AG08396 (cell line): ENCODE results near the gene CYP2W1.
A peak's percentile ranks its signal among the peaks of the same experiment; 100 is the strongest.

Experiments
- DNase-seq: peaks from one replicate; pipeline ENCODE4 v3.0.0; 2012; ENCODE audit warnings: low spot score, mixed read lengths

CYP2W1 gene

DNA sequence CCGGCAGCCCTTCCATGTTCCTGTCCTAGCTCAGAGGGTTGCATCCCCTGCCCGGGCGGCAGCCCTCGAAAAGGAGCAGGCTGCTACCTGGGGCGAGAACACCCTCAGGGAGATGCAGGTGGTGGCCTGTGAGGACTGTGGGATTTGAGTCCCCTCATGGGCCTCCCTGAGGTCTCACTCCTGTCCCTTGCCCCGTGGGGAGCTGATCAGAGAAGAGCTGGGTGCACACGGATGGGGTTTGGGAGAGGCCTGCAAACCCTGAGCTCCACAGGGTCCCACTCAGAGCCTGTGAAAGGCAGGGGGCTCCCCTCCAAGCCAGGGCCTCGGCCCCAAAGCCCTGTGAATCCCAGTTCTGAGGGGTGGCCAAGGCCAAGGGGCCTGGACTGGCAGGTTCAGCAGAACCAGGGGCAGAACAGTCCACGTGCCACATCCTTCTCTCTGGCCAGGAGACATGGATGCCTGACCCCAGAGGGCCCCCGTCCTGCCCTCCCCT is 424 bp upstream of the CYP2W1 start:
- DNase-seq, result no peak

DNA sequence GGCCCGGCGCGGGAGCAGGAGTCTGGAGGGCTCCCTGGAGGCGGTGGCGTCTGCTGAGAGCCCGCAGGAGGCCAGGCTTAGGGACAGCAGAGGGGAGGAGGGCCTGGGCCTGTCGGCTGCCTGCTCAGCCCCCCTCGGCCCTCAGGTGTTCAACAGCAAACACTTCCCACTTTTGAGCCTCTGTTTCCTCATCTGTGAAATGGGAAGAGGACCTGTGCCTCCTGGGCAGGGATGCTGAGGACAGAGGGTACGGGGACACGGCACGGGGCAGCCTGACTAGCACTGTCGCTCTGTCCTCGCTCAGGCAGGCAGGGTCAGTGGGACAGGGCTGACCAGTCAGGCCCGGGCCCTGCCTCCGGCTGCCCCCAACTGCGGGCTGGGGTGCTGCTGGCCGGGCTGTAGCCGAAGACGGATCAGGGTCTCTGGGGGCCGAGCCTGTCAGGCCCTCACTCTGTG is 663 bp downstream of the CYP2W1 start:
- no peak for DNase-seq

DNA sequence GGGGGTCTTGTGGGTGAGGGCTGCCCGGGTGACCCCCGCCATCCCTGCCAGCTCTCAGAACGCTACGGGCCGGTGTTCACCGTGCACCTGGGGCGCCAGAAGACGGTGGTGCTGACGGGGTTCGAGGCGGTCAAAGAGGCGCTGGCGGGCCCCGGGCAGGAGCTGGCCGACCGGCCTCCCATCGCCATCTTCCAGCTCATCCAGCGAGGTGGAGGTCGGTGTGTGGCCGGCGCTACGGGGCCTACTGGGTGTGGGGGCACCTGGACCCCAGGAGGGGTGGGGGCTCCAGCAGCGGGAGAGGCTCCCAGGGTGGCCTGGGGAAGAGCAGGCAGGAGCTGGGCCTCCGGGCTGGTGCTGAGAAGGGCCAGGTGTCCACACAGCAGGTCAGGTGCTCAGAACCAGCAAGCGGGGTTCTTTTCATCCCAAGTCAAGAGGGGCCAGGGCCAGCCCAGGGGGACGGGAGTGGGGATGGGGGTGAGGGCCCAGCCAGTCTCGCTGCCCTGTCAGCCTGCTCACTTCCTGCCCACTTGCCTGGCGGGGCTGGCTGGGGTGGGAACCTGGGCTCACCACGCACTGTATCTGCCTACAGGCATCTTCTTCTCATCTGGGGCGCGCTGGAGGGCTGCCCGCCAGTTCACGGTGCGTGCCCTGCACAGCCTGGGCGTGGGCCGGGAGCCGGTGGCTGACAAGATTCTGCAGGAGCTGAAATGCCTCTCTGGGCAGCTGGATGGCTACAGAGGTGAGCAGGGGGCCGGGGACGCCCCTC is 1.6 kb downstream of the CYP2W1 start:
- DNase-seq, result no peak

DNA sequence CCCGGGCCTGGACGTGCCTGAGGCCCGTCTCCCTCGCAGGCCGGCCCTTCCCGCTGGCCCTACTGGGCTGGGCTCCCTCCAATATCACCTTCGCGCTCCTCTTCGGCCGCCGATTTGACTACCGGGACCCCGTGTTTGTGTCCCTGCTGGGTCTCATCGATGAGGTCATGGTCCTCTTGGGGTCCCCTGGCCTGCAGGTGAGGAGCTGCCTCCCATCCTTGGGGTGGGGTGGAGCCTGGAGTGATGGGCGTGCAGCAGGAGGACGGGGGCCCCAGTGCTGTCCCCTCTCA is 2.1 kb downstream of the CYP2W1 start:
- no peak for DNase-seq

DNA sequence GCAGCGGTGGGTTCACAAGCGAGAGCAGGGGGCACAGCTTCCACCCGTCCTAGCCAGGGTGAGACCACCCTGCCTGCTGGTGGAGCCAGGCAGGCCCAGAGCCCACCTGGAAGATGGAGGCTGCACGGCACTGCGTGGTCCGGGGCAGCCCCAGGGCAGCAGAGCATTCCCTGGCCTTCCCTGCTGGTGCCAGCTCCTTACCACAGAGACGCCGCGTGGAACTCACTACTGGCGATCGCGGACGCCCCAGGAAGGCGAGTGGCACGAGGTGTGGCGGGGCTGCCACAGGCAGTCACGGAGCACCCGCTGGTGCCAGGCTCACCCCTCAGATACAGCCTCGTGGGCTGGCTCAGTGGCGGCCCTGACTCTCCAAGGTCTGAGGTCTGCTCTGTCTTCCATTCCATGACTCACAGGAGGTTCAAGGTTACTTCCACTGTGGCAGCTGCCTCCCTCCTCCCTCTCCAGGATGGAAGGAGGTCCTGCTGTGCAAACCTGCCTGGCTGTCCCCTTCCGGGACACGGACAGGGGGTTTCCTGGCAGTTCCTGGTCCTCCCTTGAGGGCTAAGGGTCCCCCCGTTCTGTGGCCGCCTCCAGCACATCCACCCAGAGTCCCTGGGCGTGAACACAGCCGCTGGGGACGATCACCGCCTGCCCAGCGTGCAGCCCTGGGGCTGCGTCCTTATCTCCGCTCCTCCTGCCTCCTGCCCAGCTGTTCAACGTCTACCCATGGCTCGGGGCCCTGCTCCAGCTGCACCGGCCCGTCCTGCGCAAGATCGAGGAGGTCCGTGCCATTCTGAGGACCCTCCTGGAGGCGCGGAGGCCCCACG is 3.1 kb downstream of the CYP2W1 start:
- DNase-seq, result peak; percentile 75

DNA sequence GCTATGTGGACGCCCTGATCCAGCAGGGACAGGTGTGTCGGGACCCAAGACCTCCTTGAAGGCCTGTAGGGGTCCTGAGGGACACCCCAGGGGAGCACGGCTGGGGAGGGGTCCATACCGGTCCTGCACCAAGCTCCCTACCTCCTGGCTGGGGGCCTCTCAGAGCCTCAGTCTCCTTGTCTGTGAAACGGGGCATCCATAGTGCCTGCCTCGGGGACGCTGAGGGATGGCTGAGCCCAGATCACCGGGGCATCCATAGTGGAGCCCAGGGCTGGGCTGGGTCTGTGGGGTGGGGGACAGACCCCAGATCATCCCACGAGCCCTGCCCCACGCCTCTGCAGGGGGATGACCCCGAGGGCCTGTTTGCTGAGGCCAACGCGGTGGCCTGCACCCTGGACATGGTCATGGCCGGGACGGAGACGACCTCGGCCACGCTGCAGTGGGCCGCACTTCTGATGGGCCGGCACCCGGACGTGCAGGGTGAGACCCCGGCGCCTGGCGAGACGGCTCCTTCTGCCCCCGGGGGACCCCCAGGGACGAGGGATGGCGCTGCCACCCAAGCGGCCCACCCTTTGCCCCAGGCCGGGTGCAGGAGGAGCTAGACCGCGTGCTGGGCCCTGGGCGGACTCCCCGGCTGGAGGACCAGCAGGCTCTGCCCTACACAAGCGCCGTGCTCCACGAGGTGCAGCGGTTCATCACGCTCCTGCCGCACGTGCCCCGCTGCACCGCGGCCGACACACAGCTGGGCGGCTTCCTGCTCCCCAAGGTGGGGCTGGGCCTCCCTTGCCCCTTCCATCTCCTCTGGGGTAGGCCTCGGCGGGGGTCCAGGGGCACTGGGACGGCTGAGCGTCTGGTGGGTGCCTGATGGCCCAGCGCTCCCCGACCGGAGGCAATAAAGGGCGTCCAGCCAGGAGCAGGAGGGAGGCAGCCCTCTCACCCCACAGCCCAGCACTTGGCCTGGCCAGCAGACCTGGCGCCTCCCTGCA is 4.1 kb downstream of the CYP2W1 start:
- no peak for DNase-seq

DNA sequence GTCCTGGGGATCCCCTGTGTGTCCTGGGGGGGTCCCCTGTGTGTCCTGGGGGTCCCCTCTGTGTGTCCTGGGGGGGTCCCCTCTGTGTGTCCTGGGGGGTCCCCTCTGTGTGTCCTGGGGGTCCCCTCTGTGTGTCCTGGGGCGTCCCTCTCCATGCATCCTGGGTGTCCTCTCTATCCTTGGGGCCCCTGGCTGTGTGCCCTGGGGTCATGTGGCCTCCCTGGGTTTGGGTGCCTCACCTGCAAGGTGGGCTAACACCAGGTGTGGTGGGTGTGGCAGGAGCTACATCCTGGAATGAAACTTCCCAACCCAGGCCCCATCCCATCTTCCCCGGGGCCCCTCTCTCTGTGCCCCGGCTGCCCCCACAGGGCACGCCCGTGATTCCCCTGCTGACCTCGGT is 4.9 kb downstream of the CYP2W1 start:
- no peak for DNase-seq

DNA sequence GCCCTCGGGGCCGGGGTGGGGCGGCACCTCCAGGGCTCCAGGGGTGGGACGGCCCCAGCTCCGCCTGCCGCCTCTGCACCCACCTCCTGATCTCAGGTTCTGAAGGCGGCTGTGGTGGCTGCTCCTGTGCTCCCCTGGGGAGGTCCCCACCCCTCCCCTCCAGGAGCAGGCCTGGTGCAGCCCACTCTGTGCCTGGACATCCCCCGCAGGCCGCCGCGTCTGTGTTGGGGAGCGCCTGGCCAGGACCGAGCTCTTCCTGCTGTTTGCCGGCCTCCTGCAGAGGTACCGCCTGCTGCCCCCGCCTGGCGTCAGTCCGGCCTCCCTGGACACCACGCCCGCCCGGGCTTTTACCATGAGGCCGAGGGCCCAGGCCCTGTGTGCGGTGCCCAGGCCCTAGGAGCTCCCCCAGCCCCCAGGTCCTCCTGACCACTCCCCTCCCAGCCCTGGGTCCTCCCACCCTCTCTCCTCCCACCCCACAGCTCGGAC is 5.5 kb downstream of the CYP2W1 start:
- no peak for DNase-seq

DNA sequence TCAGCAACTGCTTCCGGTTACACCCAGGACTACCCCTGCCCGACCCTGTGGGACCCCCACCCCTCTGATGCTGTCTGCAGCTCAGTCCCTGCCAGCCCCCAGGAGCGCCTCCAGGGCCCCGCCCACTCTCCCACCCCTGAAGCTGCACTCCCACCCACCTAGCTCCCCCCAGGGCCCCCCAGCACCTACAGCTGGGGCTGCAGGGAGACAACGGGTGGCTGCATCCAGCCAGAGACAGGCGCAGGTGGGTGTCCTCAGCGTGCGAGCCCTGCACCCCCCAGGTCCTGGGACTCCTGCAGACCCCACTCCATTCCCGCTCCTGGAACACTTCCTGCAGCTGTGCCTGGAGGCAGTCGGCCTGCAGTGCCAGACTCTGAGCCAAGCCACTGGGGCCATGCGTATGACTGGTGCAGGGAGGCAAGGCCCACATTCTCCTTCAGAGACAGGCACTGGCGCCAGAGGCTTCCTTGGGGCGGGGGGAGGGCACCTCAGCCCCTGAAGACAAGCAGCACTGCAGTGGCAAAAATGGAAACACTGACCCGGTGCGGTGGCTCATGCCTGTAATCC is 6.1 kb downstream of the CYP2W1 start:
- no peak for DNase-seq

DNA sequence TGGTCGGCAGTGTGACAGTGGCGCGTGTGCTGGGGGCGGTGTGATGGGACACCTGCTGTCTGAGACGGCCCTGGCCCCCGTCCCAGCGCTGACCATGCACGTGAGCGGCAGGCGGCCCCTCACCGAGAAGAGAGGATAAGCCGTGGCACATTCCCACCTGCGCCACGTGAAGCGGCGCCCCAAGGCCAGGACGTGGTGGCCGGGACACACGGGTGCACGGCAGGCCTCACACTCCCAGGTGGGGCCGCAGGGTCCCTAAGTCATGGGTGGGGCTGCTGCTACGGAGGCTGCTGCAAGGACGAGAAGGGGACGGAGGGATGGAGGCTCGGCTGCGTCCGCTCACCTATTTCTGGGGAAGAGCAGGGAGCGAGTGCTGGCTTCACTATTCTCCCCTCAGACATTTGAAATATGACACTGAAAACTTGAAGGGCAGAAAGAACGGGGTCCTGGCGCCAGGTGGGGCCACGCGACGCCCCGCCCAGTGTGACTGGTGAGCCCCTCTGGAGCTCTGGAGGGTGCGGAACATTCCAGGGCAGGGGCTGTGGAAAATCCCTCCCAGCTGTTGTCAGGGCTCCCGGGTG is 7.5 kb downstream of the CYP2W1 start:
- no peak for DNase-seq

DNA sequence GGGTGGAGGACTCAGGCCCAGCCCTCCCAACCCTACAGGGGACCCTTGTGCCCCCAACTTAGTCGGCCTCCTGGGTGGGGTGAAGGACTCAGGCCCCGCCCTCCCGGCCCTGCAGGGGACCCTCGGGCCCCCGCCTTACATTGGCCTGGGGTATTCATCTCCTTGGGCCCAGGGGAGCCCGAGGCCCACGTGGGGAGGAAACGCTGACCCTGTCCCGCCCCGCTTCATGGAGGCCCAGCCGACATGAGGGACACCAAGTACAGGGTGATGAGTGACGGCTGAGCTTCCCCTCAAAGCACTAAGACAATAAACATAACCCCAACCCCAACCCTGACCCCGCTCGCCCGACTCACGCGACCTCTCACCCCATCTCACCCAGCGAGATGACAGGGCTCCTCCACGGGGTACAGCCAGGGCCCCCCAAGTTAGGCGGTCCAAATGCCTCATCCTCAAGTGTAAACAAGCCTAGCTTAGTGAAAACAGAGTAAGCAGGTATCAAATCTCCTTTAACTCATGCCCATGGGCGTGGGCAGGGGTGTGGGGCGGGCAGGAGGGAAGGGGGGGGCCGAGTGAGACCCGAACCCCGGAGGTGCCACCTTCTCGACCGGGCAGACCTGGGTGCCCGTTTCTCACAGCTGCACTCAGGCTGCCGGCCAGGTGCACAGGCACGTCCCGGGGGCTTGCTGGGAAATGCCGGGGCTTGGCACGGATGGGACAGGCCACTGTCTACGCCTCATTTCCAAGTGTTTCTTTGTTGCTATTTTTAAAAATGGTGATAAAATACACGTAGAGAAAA is 8.2 kb downstream of the CYP2W1 start:
- DNase-seq, result no peak

DNA sequence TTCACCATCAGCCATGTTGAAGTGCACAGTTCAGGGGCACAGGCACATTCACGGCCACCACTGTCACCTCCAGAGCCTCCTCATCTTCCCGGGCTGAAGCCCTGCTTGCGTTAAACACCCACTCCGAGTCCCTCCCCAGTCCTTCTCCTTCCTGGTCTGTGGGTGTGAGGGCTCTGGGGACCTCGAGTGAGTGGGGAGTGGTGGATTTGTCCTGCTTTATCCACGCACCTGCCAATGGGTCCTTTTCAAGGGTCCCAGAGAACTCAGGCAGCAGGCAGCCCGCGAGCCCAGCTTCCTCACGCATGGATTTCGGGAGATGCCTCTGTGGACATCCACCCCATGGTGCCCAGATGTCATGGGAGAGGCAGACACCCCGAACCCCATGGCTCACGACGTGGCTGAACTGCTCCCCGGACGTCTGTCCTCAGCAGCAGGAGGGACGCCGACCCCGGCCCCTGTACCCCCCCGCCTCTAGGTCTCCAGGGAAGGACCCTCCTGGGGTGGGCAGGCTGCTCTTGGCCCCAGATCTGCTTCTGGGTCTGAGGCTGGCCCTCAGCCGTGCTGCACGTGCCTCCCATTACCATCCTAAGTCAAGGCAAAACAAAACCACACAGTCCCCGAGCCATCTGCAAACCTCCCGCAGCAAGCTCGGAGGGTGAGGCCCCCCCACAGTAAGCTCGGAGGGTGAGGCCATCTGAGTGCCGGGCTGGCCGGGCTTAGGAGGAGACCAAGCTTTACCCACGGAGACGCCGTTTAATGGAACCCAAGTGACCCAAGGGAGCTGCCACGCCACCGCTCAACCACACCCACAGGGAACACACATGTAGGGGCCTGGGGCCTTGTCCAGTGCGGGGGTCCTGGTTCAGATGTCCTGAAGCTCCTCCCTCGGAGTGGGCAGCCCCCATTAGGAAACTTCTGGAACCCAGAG is 9.0 kb downstream of the CYP2W1 start:
- DNase-seq, result no peak

DNA sequence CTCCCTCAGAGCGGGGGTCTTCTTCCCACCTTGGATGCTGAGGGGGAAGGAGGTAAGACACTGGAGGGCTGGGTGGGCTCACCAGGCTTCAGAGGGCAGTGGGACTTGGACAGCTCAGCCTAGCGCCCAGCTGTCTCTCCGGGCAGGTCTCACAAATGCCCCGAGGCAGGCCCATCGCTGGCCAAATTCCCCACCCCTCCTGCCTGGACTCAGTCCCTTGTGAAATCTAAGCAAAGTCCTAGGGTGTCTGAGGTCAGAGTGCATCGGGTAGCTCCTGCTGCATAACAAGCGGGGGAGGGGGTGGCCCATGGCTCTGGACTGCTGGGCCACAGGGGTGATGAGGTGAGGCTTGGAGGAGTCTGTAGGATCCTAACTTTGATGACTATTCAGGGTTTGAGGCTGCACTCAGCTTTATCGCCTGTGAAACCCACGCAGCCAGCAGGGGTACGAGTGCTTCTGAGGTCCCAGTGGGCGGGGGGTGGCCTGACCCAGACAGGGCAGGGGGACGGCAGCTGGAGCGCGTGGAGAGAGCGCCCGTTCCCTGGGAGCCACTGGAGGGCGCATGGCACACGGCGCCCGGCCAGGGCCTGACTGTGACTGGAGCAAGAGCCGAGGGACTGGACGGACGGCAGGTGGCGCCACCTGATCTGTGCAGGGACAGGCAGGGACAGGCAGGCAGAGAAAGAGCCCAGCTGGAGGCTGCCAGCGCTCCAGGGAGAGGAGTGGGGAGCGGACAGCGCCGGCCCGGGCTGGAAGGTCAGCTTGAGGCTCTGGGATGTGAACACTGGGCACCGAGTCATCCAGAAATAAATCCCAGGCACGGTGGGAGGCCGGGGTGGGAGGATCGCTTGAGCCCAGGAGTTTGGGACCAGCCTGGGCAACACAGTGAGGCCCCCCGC is 10.0 kb downstream of the CYP2W1 start:
- DNase-seq, result peak; percentile 92

DNA sequence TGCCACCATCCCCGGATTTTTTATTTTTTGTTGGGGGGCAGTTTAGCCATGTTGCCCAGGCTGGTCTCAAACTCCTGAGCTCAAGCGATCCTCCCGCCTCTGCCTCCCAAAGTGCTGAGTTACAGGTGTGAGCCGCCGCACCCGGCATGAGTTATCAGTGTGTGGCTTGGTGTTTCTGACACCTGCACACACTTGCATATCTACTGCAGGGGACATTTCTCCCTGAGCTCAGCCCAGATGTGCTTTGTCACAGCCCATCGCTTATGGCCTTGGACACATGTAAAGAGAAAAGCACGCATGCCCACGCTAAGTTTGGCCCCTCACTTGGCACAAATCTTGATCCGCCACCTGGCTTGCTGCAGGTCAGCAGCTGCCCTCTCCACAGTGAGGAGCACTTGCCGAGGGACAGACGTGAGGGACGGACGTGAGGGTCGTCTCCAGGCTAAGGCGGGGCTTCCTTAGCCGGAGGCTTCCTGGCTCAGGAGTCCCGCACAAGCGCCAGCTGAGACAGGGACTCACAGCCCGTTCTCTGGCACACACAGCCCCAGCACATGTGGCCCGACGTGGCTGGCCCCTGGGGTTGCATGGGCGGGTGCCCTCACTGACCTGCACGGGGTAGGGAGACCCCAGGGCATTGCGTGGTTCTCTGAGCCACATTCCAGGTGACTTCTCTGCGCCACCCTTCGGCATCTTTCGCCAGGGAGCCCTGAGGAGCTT is 11.8 kb downstream of the CYP2W1 start:
- no peak for DNase-seq

DNA sequence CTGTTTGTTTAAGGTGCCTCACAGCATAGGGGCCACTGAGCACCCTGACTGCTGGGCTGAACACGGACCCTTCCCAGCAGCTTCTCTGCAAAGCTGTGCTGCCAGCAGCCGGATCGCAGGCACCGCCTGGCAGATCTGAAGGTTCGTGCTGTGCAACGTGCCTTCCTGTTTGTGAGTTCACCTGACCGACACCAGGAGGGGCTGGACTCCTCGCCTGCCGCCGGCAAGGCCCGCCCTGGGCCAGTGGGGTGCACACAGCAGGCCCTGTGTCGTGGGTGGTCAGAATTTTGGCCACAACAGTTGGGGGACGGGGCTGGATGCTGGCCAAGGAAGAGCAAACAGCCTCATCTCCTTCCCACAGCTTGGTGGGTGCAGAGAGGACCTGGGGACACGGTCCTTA is 12.6 kb downstream of the CYP2W1 start:
- DNase-seq, result no peak

DNA sequence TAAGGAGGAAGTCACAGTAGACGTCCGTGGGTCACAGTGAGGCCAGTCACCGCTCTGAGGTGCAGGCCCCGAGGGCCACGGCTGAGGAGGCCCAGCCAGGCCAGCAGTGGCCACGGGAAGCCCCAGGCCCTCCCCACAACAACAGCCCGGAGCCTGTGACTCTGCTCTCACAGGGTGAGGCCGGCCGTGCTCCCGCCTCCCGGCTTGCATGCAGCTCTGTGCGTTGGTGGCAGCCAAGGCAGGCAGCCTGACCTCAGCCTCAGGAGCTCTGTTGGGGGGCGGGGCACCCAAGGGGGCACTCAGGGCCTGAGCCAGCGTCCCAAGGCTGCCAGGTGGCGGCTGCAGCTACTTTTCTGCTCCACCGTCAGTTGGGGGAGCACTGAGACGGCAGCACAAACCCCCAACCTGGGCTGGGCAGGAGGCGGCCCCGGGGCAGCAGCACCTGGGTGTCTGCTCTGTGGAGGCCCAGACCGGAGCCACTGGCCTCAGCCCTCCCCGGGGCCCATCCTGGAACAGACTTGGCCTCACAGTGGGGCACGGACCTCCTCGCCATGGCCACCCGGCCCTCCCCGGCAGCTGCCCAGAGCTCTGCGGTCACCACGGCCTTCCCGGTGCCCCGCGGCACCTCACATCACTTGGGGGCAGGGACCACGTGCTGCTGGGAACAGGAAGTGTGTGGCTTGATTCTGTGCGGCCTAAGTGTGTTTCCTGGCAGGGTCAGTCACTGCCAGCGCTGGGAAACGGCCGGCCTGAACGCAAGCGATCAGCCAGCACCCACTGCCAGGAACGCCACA is 13.3 kb downstream of the CYP2W1 start:
- DNase-seq, result no peak
